SK-MEL-5 (cell line): ENCODE results near the gene FRMD4A. TPM values are rescaled to one million over a fixed set of nuclear protein-coding genes. Genes with fewer than 3 reads are reported as not detected.
"Not testable (repeated sequence)": the region's sequence is repeated elsewhere in the genome, so short reads cannot be mapped to it uniquely, and the experiment has no call there.

Experiments used
- DNase-seq: peaks from one replicate; pipeline ENCODE4 v3.0.0-alpha.2; 2016; ENCODE audit warnings: low read depth, low spot score
- in situ Hi-C: cut with HindIII; loops from 2 replicates; pipeline ENCODE4 v1.10.0; 2016; ENCODE audit warnings: low sequenced_read_pairs, high pct_unique_total_duplicates, low pct_unique_long_range_greater_than_20kb
- total RNA-seq: library from RNA; depleted of rRNA; stranded (reverse); fragments of >200 nt; shearing (Covaris generic); gene quantifications from 2 replicates; pipeline ENCODE4 v1.2.3, GENCODE V29; 2014

FRMD4A gene
- total RNA-seq, 1 experiment from 2014 or later, result 9.9 TPM

DNA sequence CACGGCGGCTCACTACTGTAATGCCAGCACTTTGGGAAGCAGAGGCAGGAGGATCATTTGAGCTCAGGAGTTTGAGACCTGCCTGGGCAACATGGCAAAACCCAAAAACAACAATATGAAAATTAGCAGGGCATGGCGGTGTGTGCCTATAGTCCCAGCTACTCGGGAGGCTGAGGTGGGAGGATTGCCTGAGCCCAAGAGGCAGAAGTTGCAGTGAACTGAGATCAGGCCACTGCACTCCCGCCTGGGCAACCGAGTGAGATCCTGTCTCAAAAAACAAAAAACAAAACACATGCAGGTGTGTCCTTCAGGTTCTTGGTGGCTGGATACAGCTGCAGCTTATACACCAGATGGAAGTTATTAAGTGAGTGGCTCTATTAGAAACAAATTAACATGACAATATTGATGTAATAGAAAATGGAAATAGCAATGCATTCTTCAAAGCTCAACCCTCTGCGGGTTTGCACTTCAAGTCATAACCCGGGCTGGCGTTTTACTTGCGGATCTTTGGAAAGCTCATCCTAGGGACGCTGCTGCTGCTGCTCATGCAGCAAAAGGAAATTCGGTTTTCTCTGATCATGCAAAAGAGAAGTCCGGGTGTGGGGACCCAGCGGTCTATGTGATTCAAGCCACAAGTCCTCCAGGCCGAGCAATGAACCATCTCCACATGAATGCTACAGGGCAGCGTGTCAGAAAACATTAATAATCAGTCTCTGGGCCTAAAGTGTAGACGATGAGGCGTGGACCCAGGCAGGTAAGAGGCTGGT, 462.0 kb downstream of the FRMD4A start:
- DNase-seq, result no peak
- in situ Hi-C loops, result no loop called here

DNA sequence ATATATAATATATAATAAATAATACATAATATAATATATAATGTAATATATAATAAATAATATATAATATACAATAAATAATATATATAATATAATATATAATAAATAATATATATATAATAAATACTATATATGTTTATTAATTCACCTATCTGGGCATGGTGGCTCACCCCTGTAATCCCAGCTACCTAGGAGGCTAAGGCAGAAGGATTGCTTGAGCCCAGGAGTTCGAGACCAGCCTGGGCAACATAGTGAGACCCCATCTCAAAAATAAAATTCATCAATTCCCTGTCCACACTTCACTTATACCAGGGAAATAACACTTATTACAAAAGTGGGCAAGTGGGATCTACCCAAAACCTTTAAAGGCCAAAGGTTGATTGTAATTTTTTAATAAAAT, 462.9 kb downstream of the FRMD4A start:
- in situ Hi-C loops, result no loop called here
- no peak for DNase-seq

DNA sequence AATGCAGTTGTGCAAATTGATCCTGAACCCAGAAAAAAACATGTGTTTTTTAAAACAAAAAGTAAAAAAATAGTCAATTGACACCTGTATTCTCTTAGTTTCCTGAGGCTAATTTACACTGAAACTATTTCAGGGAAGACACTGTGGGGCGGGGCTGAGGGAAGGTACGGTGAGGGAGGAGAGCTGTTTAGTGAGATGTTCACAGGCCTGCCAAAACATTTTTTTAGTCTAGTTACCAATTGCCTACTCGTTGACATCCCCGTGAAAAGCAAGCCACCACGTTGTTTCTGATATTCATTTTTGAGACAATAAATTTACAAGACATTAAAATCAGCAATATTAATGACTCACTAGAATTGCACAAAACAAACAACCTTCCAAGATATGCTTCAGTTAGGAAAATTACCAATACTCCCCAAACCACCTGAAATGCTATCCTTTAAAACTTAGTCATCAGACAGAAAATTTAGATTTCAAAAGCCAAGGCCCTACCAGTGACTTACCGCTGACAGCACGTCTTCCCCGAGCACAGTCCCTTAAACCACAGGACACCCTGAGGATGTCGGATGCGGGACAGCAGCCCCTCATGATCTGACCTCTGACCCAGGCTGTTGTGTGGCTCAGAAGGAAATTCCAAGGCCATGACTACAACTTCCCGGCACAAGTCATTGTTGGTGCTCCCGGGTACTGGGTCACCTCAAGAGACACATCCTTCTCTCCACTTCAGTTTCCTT, 464.8 kb downstream of the FRMD4A start:
- in situ Hi-C loops, result no loop called here
- DNase-seq, result no peak

DNA sequence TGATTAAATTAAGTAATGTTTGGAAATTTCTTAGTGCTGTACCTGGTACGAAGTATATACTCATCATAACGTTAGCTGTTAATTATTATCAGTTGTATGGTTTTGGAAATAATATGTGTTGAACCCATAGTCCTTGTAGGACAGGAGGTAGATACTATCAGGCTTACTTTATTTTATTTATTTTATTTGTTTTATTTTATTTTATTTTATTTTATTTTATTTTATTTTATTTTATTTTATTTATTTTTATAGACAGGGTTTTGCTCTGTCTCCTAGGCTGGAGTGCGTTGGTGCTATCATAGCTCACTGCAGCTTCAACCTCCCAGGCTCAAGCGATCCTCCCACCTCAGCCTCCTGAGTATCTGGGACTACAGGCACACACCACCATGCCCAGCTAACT, 465.5 kb downstream of the FRMD4A start:
- DNase-seq, in situ Hi-C loops: not testable (repeated sequence)

DNA sequence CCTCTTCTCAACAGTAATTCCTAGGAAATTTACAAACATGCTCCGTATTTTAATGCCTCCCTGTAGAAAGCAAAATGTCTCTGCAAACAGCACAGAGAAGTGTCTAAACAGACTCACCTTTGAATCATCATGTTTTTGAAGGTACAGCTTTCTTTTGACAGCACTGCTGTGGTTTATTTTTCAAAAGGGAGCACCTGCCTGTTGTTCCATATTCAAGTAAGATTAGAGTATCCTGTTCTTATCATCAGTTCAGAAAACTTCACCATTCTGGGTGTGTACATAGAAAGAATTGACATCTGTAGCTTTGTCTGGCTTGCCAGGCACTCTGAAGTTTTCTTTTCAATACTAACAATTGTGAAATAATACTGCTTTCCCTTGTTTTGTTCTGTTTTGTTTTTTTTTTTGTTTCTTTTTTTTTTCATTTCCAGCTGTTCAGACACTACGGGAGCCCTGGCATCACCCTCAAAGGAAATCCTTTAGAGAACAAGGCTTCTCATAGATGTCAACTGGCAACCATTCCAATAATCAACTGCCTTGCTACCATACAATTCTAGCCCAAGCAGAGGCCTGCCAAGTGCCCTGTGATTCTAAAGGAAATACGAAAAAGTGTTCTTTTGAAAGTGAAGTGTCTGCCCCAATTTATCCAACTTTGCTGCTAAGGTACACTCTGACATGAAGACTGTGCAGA, 468.0 kb downstream of the FRMD4A start:
- in situ Hi-C loops, result no loop called here

DNA sequence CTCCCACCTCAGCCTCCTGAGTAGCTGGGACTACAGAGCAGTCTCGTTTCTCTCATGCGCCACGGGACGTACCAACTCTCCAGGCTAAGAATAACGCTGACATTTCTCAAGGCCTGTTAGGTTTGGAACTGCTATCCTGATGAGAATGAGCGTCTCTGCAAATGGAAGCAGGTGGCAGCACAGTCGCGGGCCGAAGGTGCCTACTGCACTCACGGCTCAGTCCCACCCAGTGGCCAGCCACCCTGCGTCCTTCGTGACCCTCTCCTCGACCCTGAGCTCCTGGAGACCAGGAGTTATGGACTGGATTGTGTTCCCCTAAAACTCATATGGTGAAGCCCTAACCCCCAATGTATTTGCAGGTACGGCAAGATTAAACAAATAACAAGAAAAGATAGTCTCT, 469.8 kb downstream of the FRMD4A start:
- no peak for DNase-seq
- in situ Hi-C loops, result no loop called here

More for the DNA sequence above, 468.0 kb downstream of the FRMD4A start:
- no peak for DNase-seq

DNA sequence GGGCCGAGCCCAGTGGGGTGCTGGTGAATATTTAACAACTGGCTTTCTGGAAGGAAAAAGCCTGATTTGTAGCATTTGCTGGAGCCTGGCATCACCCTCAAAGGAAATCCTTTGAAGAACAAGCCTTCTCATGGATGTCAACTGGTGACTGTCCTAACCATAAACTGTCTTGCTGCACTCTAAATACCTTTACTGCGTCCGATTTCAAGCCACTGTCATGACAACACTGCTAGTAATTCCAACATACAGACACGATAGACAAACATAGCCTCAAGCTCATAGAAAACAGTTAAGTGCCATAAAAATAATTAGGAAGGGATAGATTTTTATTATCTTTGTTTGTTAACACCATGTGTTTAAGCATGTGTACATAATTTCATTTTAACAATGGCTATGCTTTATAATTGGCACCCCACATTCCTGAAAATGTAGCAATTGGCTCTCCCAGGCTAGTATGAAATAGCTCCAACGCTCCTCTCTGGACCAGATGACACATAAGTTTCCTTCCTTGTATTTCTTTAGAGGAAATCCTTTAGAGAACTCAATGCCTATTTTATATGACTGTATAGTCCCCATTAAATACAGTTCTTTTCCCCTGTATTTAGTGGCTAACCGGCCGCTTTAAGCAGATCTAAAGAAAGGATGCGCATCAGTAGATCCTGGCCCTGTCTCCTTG, 470.6 kb downstream of the FRMD4A start:
- in situ Hi-C loops, result no loop called here
- no peak for DNase-seq

DNA sequence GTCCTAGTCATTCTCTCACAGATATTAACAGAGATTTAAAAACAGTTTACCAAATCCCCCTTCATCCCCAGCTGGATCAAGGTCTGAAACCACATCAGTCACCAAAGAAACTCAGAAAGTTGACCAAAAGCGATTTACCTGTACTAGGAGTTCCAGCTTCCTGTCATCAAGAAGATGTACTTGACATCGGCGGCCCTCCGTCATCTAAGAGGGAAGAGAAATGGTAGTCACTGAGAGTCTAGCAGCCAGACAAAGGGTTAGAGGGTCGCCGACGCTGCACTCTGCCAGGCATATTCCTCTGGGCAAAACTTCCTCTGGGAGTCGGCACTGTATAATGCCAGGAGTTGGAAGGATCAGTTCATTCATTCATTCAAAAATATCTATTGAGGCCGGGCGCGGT, 472.0 kb downstream of the FRMD4A start:
- in situ Hi-C loops, result no loop called here
- DNase-seq, result no peak

DNA sequence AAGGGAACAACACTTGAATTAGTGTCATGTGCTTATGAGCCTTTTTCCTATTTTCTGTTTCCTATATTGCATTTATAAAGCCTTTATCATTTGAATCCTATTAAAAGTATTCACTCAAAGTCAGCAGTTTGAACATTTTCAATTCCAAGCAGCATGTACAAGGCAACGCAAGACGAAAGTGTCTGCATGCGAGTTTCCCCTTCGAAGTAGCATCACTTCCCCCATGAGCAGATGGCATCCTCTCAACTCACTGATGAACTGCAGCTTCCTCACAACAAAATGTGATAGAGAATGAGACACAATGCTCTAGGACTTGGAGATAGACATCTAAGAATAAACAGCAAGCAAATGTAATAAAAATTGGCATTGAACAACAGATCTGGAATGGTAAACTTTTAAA, 473.3 kb downstream of the FRMD4A start:
- in situ Hi-C loops, result no loop called here
- DNase-seq, result no peak

DNA sequence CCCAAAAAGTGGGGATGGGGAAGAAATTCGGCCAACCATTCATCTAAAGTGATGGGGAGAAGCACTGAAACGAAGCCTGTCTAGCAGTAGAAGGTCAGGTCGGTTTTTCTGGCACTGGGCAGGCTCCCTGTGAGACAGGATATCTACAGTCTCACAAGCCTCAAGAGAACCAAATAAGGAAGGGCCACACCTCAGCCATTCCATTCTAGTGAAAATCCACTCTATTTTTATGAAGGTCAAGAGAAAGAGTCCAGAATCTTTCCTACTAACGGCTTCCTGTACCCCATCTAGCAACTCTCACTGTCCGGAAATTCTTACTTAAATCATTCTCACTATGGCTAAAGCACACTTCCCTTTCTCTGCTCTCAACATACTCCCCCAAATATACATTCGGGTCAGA, 476.9 kb downstream of the FRMD4A start:
- in situ Hi-C loops, result no loop called here
- no peak for DNase-seq

DNA sequence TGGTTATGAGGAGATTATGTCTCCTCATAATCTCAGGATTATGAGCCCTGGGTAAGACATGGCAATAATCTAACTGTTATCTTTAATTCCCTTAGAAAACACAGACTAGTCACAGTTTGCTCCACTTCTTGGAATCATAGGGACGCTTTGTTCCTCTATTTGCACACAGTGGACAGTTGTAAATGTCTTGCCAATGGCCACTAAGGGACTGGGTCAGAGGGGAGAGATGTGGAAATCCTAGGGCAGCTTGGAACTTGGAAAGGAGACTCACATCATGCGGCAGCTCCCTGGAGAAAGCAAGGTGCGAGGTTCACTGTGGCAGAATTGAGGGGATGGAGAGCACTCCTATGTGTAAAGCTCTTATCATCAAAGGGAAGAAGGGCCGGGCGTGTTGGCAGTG, 477.9 kb downstream of the FRMD4A start:
- DNase-seq, result no peak
- in situ Hi-C loops, result no loop called here

DNA sequence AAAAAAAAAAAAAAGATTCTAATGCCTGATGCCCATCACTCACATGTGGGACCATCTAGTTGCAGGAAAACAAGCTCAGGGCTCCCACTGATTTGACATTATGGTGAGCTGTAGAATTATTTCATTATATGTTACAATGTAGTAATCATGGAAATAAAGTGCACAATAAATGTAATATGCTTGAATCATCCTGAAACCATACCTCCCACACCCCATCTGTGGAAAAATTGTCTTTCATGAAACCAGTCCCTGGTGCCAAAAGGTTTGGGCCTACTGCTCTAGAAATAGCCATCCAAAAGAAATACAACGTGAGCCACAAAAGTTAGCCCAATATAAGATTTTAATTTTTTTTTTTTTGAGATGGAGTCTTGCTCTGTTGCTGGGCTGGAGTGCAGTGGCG, 478.8 kb downstream of the FRMD4A start:
- DNase-seq, result no peak
- in situ Hi-C loops, result no loop called here

DNA sequence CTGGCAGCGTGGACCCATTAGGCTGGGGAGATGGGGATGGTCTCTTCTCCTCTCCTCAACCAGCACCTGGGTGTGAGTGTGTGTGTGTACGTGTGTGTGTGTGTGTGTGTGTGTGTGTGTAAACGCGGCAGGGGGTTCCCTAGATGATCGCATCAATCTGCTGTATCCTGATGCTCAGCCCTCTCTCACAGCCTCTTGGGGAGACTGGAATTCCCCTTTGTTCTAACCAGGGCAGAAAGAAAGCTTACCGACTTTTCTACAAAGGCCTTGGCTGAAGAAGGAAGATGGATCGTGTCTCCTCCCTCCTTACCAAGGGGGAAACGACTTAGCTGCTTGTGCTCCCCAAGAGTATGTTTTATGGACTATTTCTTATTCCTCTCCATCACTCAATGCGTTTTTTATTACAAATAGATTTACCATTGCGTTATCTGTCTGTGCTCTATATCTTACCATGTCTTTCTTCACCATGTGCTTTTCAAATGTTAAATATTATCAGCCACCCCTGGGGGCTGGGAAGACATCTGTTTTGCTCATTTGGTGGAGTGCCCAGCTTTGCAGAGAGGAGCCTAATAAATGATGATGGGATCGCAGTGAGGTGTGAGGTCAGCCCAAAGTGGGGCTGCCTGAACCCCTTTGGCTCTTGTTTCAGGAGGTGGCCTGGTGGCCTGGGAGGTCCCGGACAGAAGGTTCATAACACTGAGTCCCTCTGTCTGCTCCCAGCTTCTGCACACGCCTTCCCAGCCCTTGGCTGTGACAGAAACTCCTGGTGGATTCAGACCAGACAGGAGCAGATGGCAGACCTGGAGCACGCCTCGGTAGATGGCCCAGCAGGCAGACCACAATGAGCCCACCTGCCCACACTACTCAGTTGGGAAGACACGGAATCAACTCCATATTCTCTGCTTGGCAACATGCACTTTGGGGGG, 481.9 kb downstream of the FRMD4A start:
- DNase-seq, result no peak
- in situ Hi-C loops, result no loop called here

DNA sequence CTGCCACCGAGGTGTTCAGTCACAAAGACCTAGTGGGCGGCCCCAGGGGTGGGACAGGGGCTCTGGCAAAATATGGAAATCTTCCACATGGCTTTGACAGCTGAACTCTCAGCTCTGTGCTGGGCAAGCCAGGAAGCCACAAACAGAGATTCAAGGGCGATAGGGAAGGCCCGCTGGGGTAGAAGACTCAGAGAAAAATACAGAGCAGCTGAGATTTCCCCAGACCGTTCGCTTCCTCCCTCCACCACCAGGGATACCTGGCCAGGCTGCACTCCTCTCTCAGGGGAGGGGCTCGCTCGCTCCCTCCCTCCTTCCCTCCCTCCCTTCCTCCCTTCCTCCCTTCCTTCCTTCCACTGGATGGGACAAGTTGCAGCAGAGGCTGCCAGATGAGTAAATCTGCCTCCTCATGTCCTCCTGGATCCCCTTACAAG, 483.5 kb downstream of the FRMD4A start:
- in situ Hi-C loops, result no loop called here
- no peak for DNase-seq

DNA sequence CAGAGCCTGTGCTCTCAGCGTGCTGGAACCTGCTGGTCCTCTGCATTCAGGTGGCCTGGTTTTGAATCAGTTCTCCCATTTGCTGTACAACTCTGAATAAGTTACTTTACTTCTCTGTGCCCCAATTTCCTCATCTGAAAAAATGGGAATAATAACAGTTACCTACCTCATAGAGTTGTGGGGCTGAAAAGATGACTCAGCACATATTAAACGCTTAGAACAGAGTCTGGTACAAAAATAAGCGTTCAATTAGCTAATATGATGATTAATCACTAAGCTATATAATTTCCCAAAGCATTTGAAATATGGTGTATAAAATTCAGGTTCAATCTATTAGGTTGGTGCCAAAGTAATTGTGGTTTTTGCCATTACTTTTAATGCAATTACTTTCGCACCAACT, 484.8 kb downstream of the FRMD4A start:
- DNase-seq, result no peak
- in situ Hi-C loops, result no loop called here

DNA sequence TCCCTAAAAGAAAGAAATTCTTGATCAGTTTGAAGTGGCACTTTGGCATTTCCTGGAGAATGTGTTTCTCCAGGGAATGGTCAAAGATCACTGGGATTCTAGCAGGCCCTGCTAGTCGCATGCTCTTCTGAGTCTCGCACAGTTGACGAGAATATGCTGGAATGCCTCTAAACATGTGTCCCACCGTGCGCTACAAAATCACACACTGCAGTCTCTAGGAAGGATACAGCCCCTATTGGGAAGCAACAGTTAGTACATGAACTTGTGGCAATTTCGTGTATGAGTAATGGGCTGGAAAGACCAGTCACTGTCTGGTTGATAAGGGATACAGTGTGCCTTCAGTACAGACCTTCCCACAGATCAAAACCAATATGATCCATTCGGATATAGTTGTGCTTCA, 486.1 kb downstream of the FRMD4A start:
- in situ Hi-C loops, result no loop called here
- no peak for DNase-seq

DNA sequence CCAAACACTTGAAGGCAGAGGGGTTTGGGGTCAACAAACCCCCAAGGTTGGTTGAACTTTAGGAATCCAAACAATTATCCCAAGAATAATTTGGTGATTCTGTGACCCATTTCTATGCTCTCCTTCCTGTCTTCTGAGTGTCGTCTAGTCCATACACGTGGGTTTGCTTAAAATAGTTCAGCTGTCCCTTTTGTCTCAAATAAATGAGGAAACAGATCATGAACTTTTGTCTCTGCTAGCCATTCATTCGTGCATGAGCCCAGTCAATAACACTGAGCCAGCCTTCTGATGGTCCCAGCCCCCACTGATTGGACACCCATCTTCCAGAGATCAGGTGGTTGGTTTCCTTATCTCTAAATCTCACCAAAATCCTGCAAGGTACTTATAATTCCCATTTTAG, 488.6 kb downstream of the FRMD4A start:
- in situ Hi-C loops, result no loop called here
- DNase-seq, result no peak
